Measurements from ENCODE around the gene KDM8. TPM values are rescaled to one million over a fixed set of nuclear protein-coding genes. Genes with fewer than 3 reads are reported as not detected.
"Not testable (repeated sequence)": the region's sequence is repeated elsewhere in the genome, so short reads cannot be mapped to it uniquely, and the experiment has no call there.

The KDM8 gene
- total RNA-seq, 1 experiment from 2014 or later, result 1.2 TPM

- DNase-seq (ENCODE audit: extremely low read depth, low read depth), result no peak
These were observed 12.9 kb upstream of the KDM8 start for GRCh38 chr16:27190316-27190871.

GRCh38 chr16:27191352-27191924 is 11.9 kb upstream of the KDM8 start:
- no peak for DNase-seq (ENCODE audit: extremely low read depth, low read depth)

GRCh38 chr16:27193300-27193990 is 9.9 kb upstream of the KDM8 start:
- DNase-seq (ENCODE audit: extremely low read depth, low read depth), result no peak

GRCh38 chr16:27195076-27195741 is 8.1 kb upstream of the KDM8 start:
- DNase-seq (ENCODE audit: extremely low read depth, low read depth), result no peak

GRCh38 chr16:27195941-27196595 is 7.3 kb upstream of the KDM8 start:
- DNase-seq (ENCODE audit: extremely low read depth, low read depth), result no peak

- no peak for DNase-seq (ENCODE audit: extremely low read depth, low read depth)
These were observed 6.3 kb upstream of the KDM8 start for GRCh38 chr16:27197004-27197403.

- DNase-seq (ENCODE audit: extremely low read depth, low read depth), result no peak
These were observed 4.7 kb upstream of the KDM8 start for GRCh38 chr16:27198451-27199234.

- DNase-seq (ENCODE audit: extremely low read depth, low read depth), result no peak
These were observed 4.1 kb upstream of the KDM8 start for GRCh38 chr16:27199235-27199586.

GRCh38 chr16:27199736-27200135 is 3.6 kb upstream of the KDM8 start:
- no peak for DNase-seq (ENCODE audit: extremely low read depth, low read depth)

- not testable (repeated sequence) for DNase-seq (ENCODE audit: extremely low read depth, low read depth)
These were observed 2.4 kb upstream of the KDM8 start for GRCh38 chr16:27200914-27201313.

- DNase-seq (ENCODE audit: extremely low read depth, low read depth), result no peak
These were observed 311 bp upstream of the KDM8 start for GRCh38 chr16:27202923-27203506.

- DNase-seq (ENCODE audit: extremely low read depth, low read depth), result no peak
These were observed 1.1 kb downstream of the KDM8 start for GRCh38 chr16:27204312-27204915.

- DNase-seq (ENCODE audit: extremely low read depth, low read depth), result no peak
These were observed 2.2 kb downstream of the KDM8 start for GRCh38 chr16:27205423-27206065.

- not testable (repeated sequence) for DNase-seq (ENCODE audit: extremely low read depth, low read depth)
These were observed 3.8 kb downstream of the KDM8 start for GRCh38 chr16:27207121-27207520.

GRCh38 chr16:27208081-27208680 is 4.9 kb downstream of the KDM8 start:
- no peak for DNase-seq (ENCODE audit: extremely low read depth, low read depth)

GRCh38 chr16:27208796-27209195 is 5.5 kb downstream of the KDM8 start:
- DNase-seq (ENCODE audit: extremely low read depth, low read depth), result no peak

- DNase-seq (ENCODE audit: extremely low read depth, low read depth), result no peak
These were observed 6.3 kb downstream of the KDM8 start for GRCh38 chr16:27209591-27209990.

GRCh38 chr16:27210174-27210573 is 6.8 kb downstream of the KDM8 start:
- no peak for DNase-seq (ENCODE audit: extremely low read depth, low read depth)

- DNase-seq (ENCODE audit: extremely low read depth, low read depth), result no peak
These were observed 7.7 kb downstream of the KDM8 start for GRCh38 chr16:27211026-27211425.
